GM12878 (cell line): Measurements from ENCODE around the gene DTNA. TPM values are rescaled to one million over a fixed set of nuclear protein-coding genes. Genes with fewer than 3 reads are reported as not detected.

Experiments
- ATAC-seq: fragments of 200-7000 bp; cut with Tn5 transposase; 3 replicates; pipeline ENCODE4 v1.9.1; 2020; ENCODE audit warnings: mild to moderate bottlenecking, moderate library complexity
- BruUV-seq: library from RNA; stranded (reverse); fragments of 400-500 nt; replicated peaks from 2 replicates; lab custom pipeline; 2021; lab: Mats Ljungman, UMichigan
- CTCF ChIA-PET: fragments of 300-600 bp; sonication (Branson Sonifier 250); formaldehyde crosslinking; extraction: SDS; loops from one replicate; lab custom pipeline; 2021; ENCODE audit warnings: inconsistent platforms; lab: Yijun Ruan, JAX
- POLR2A ChIA-PET: fragments of 350-600 bp; formaldehyde crosslinking; extraction: SDS; loops from one replicate; lab custom pipeline; 2021; ENCODE audit warnings: inconsistent platforms; lab: Charles Lee
- RAD21 ChIA-PET: fragments of 300-600 bp; sonication (Branson Sonifier 250); formaldehyde crosslinking; loops from one replicate; lab custom pipeline; 2023; ENCODE audit warnings: antibody characterized with exemption; ENCODE audit not compliant: unreplicated experiment; lab: Charles Lee
- SMC1A ChIA-PET: fragments of 300-600 bp; sonication (Branson Sonifier 250); formaldehyde crosslinking; loops from one replicate; lab custom pipeline; 2023; ENCODE audit not compliant: unreplicated experiment, uncharacterized antibody; lab: Charles Lee
- DNase-seq: peaks from one replicate; pipeline ENCODE4 v3.0.0-alpha.2; 2011; ENCODE audit warnings: low read depth, low spot score
- FAIRE-seq: peaks from 3 replicates; lab custom pipeline; 2011; peaks lifted over from hg19 to GRCh38; lab: Jason Lieb, UNC
- H2AFZ ChIP-seq: 2 replicates; pipeline ENCODE4 v1.6.0; 2011; ENCODE audit warnings: low read depth, low read length, control low read depth; ENCODE audit not compliant: control insufficient read depth
- H3K27ac ChIP-seq: 2 replicates; pipeline ENCODE4 v1.5.1; 2011; ENCODE audit warnings: control low read depth; ENCODE audit not compliant: control insufficient read depth, insufficient read depth
- H3K27me3 ChIP-seq, 2 experiments: replicated peaks in 1 of 2; 2 replicates each; pipeline versions ENCODE4 v1.6.0 to v1.6.1; 2011; ENCODE audit warnings: low read length in 1 of 2; ENCODE audit not compliant: control insufficient read depth in 2 of 2, insufficient read depth in 2 of 2
- H3K36me3 ChIP-seq, 2 experiments: 2 replicates each; pipeline ENCODE4 v1.5.1; 2011; ENCODE audit warnings: low read length in 1 of 2; ENCODE audit not compliant: control insufficient read depth in 2 of 2, insufficient read depth in 2 of 2
- H3K4me1 ChIP-seq: 2 replicates; pipeline ENCODE4 v1.6.1; 2011; ENCODE audit warnings: mild to moderate bottlenecking, low read length, moderate library complexity, mixed read lengths; ENCODE audit not compliant: control insufficient read depth, insufficient read depth
- H3K4me2 ChIP-seq: 2 replicates; pipeline ENCODE4 v1.6.0; 2011; ENCODE audit warnings: control low read depth; ENCODE audit not compliant: control insufficient read depth, insufficient read depth
- H3K4me3 ChIP-seq: fragments of 200-600 bp; sonication (generic); 2 replicates; pipeline ENCODE4 v1.5.1; 2016
- H3K79me2 ChIP-seq: 2 replicates; pipeline ENCODE4 v1.6.0; 2011; ENCODE audit warnings: low read length; ENCODE audit not compliant: control insufficient read depth, insufficient read depth
- H3K9ac ChIP-seq: 2 replicates; pipeline ENCODE4 v1.8.0; 2011; ENCODE audit warnings: low read length, control low read depth, mixed read lengths; ENCODE audit not compliant: control insufficient read depth, insufficient read depth
- H3K9me3 ChIP-seq: replicated peaks from 3 replicates; pipeline ENCODE4 v1.5.1; 2011; ENCODE audit warnings: mild to moderate bottlenecking, low read length; ENCODE audit not compliant: control insufficient read depth, insufficient read depth
- H4K20me1 ChIP-seq: 2 replicates; pipeline ENCODE4 v1.6.0; 2011; ENCODE audit not compliant: control insufficient read depth, insufficient read depth
- FOXM1 ChIP-seq: IDR thresholded peaks from 2 replicates; pipeline ENCODE4 v1.6.1; 2012; ENCODE audit warnings: low read depth, mild to moderate bottlenecking, inconsistent platforms, low read length, moderate library complexity
- HCFC1 ChIP-seq: fragments of 150-350 bp; IDR thresholded peaks from 2 replicates; pipeline ENCODE4 v1.6.1; 2014; ENCODE audit warnings: low read length
- LARP7 ChIP-seq: fragments of 450-650 bp; IDR thresholded peaks from 2 replicates; pipeline ENCODE4 v1.6.1; 2017; ENCODE audit warnings: mild to moderate bottlenecking
- NFYA ChIP-seq: IDR thresholded peaks from 2 replicates; pipeline ENCODE4 v1.6.1; 2011; ENCODE audit warnings: low read depth, mild to moderate bottlenecking, low read length, improper control_type of control experiment, borderline replicate concordance
- NR2C1 ChIP-seq: fragments of 450-650 bp; IDR thresholded peaks from 2 replicates; pipeline ENCODE4 v1.6.1; 2017; ENCODE audit warnings: antibody characterized with exemption, mild to moderate bottlenecking, moderate library complexity
- POLR2AphosphoS2 ChIP-seq: IDR thresholded peaks from 2 replicates; pipeline ENCODE4 v1.6.1; 2011; ENCODE audit warnings: low read depth, mild to moderate bottlenecking, low read length, improper control_type of control experiment, moderate library complexity
- SMC3 ChIP-seq: IDR thresholded peaks from 2 replicates; pipeline ENCODE4 v1.6.1; 2011; ENCODE audit warnings: low read length, improper control_type of control experiment, borderline replicate concordance
- SREBF1 ChIP-seq: IDR thresholded peaks from 2 replicates; pipeline ENCODE4 v1.6.1; 2012; ENCODE audit warnings: mild to moderate bottlenecking, low read length
- STAT1 ChIP-seq: fragments of 450-650 bp; conservative IDR thresholded peaks from 2 replicates; pipeline ENCODE4 v1.6.1; 2014; ENCODE audit warnings: antibody characterized with exemption, mild to moderate bottlenecking
- TCF7 ChIP-seq: IDR thresholded peaks from 2 replicates; pipeline ENCODE4 v1.6.1; 2014; ENCODE audit warnings: antibody characterized with exemption, borderline replicate concordance
- YBX1 ChIP-seq: fragments of 450-650 bp; IDR thresholded peaks from 2 replicates; pipeline ENCODE4 v1.6.1; 2016; ENCODE audit warnings: antibody characterized with exemption
- YY1 ChIP-seq: IDR thresholded peaks from 2 replicates; pipeline ENCODE4 v1.6.1; 2011; ENCODE audit warnings: low read depth, mild to moderate bottlenecking, low read length
- WGBS: methylation state at CpG from one replicate; pipeline ENCODE4 v1.1.6; 2016; ENCODE audit warnings: low lambda C conversion rate; ENCODE audit not compliant: insufficient replicate concordance, insufficient coverage; ENCODE audit errors: missing lambda C conversion rate; 5-methylcytosine and 5-hydroxymethylcytosine counted together
- in situ Hi-C: fragments of 300-500 bp; cut with MboI; formaldehyde crosslinking; loops from 9 replicates; pipeline ENCODE4 v1.14.3; 2018; ENCODE audit warnings: mixed read lengths
- intact Hi-C: fragments of 100-400 bp; cut with micrococcal nuclease; formaldehyde crosslinking; loops from one replicate; pipeline ENCODE4 v1.14.2; 2022; ENCODE audit not compliant: unreplicated experiment
- polyA plus RNA-seq, 11 experiments: library from polyadenylated mRNA; depleted of rRNA in 4 of 11; unstranded in 6 of 11; stranded (reverse) in 5 of 11; fragments of >200 nt; fragmentation: Nextera tagmentation in 4 of 11; fragmentation: Illumina TruSeq in 1 of 11; extraction: Ambion mirVana in 4 of 11; extraction: Trizol in 1 of 11; gene quantifications; 1 replicate in 1 of 11; 2 replicates in 10 of 11; pipeline versions ENCODE4 v1.2.1 to v1.2.3, GENCODE V29; 2011 to 2016; ENCODE audit warnings: inconsistent platforms in 2 of 11, missing spikeins in 2 of 11, low read depth in 1 of 11
- total RNA-seq, 4 experiments: library from RNA; depleted of rRNA in 3 of 4; stranded (reverse); fragments of >200 nt in 3 of 4; fragmentation: Illumina TruSeq in 1 of 4; extraction: Trizol in 1 of 4; gene quantifications; 2 replicates each; pipeline versions ENCODE4 v1.2.1 to v1.2.3, GENCODE V29; 2013 to 2021

Gene DTNA
- total and polyA plus RNA-seq, 10 of the 15 experiments (the other 5 are each of a cell fraction or from before 2014, with no cell fraction given): 0.26 to 8.6 (median 0.53) TPM

GRCh38 chr18:34848695-34849094 lies 138.6 kb downstream of the DTNA start:
- FAIRE-seq: no peak
- no peaks in the 10 kb centered on the region for H3K27me3 ChIP-seq
- TF ChIP-seq HCFC1 (no peak), FOXM1 (no peak), NFYA (no peak), TCF7 (no peak), YBX1 (no peak), LARP7 (no peak), SREBF1 (no peak), SMC3 (no peak), YY1 (no peak), POLR2AphosphoS2 (no peak), NR2C1 (no peak), STAT1 (no peak)
- TF ChIP-seq, all 136 proteins: peak for 0
- intact Hi-C loops (no loop called here), in situ Hi-C loops (no loop called here)
- RAD21 ChIA-PET: interaction anchor here (1.3 kb wide), 1 partner anchor 43 kb away, joined by 4 read pairs; no protein-coding TSS in a partner anchor
- no peaks in the 10 kb centered on the region for H3K9me3 ChIP-seq
- WGBS: 40% methylated on average over 3 of the region's 3 CpGs
- BruUV-seq: no TSS peak
- SMC1A ChIA-PET: no interaction called here
- H4K20me1 ChIP-seq: no peaks in the 10 kb centered on the region
- no peak overlapping the region for H3K27ac ChIP-seq
- no peak overlapping the region for H3K4me3 ChIP-seq
- no peak for ATAC-seq
- H3K4me1 ChIP-seq: no peaks in the 10 kb centered on the region
- CTCF ChIA-PET: no interaction called here
- DNase-seq: no peak
- no peaks in the 10 kb centered on the region for H3K36me3 ChIP-seq
- POLR2A ChIA-PET: no interaction called here
- H3K9ac ChIP-seq: no peak overlapping the region
- no peak overlapping the region for H3K4me2 ChIP-seq
- H3K79me2 ChIP-seq: no peaks in the 10 kb centered on the region
- no peak overlapping the region for H2AFZ ChIP-seq
